ENCODE data around the gene LRRN3. TPM values are rescaled to one million over a fixed set of nuclear protein-coding genes. Genes with fewer than 3 reads are reported as not detected.

LRRN3 gene
- total RNA-seq, 1 experiment from 2014 or later, result not detected

GRCh38 chr7:111104710-111105109 lies 13.8 kb downstream of the LRRN3 start:
- H3K4me3 ChIP-seq (ENCODE audit: low read length), result no peak overlapping the region
- no peak overlapping the region for H3K4me2 ChIP-seq (ENCODE audit: low read length)
- H3K4me1 ChIP-seq (ENCODE audit: insufficient read depth, low read length), result peaks cover 20% of the 10 kb centered on the region
- H3K9me2 ChIP-seq (replicated peaks; ENCODE audit: low read length), result no peaks in the 10 kb centered on the region
- H3K36me3 ChIP-seq (ENCODE audit: low read depth, low read length), result no peaks in the 10 kb centered on the region
- TF ChIP-seq EZH2phosphoT487 (IDR thresholded peaks at IDR 0.05; ENCODE audit: borderline replicate concordance, low read length), result no peak
- TF ChIP-seq CTCF (conservative IDR thresholded peaks at IDR 0.05; ENCODE audit: low read depth, low read length), result no peak
- no peak for TF ChIP-seq EZH2 (IDR thresholded peaks at IDR 0.05; ENCODE audit: low read length, unreplicated experiment)
- no TSS peak for BruUV-seq (replicated peaks)
- no peaks in the 10 kb centered on the region for H4K20me1 ChIP-seq (ENCODE audit: low read length)
- no peak overlapping the region for H3K9ac ChIP-seq (ENCODE audit: low read length)
- H3K27me3 ChIP-seq (ENCODE audit: low read length), result no peaks in the 10 kb centered on the region
- no peak overlapping the region for H2AFZ ChIP-seq (ENCODE audit: low read length)
- ATAC-seq (no peak), DNase-seq (no peak)
- POLR2A ChIA-PET (ENCODE audit: unreplicated experiment), result no interaction called here
- intact Hi-C loops (cut with micrococcal nuclease), result no loop called here
- no peaks in the 10 kb centered on the region for H3K79me2 ChIP-seq (ENCODE audit: low read length)
- H3K27ac ChIP-seq (ENCODE audit: low read length), result no peak overlapping the region
- CTCF ChIA-PET, result no interaction called here
- no peaks in the 10 kb centered on the region for H3K9me3 ChIP-seq (ENCODE audit: low read length)
- H3F3A ChIP-seq (ENCODE audit: low read length, unreplicated experiment), result no peaks in the 10 kb centered on the region

- DNase-seq (no peak), ATAC-seq (no peak)
- intact Hi-C loops (cut with micrococcal nuclease), result no loop called here
- Histone ChIP-seq H3K9me2 (replicated peaks; ENCODE audit: low read length) (no peaks in the 10 kb centered on the region), H3K27ac (ENCODE audit: low read length) (no peak overlapping the region), H3K9me3 (ENCODE audit: low read length) (no peaks in the 10 kb centered on the region), H3K4me2 (ENCODE audit: low read length) (no peak overlapping the region), H3K4me1 (ENCODE audit: insufficient read depth, low read length) (peaks cover 20% of the 10 kb centered on the region), H3F3A (ENCODE audit: low read length, unreplicated experiment) (no peaks in the 10 kb centered on the region), H3K4me3 (ENCODE audit: low read length) (no peak overlapping the region), H4K20me1 (ENCODE audit: low read length) (no peaks in the 10 kb centered on the region), H3K36me3 (ENCODE audit: low read depth, low read length) (no peaks in the 10 kb centered on the region), H3K27me3 (ENCODE audit: low read length) (no peaks in the 10 kb centered on the region), H3K79me2 (ENCODE audit: low read length) (no peaks in the 10 kb centered on the region), H3K9ac (ENCODE audit: low read length) (no peak overlapping the region), H2AFZ (ENCODE audit: low read length) (no peak overlapping the region)
- BruUV-seq (replicated peaks), result no TSS peak
- ChIA-PET CTCF (no interaction called here), POLR2A (ENCODE audit: unreplicated experiment) (no interaction called here)
- no peak for TF ChIP-seq EZH2 (IDR thresholded peaks at IDR 0.05; ENCODE audit: low read length, unreplicated experiment)
These were observed 14.3 kb downstream of the LRRN3 start for GRCh38 chr7:111105269-111105668.

GRCh38 chr7:111107579-111107978 lies 16.7 kb downstream of the LRRN3 start:
- intact Hi-C loops (cut with micrococcal nuclease), result no loop called here
- CTCF ChIA-PET, result no interaction called here

More at GRCh38 chr7:111107579-111107978, 16.7 kb downstream of the LRRN3 start:
- ATAC-seq, result no peak
- POLR2A ChIA-PET (ENCODE audit: unreplicated experiment), result no interaction called here
- TF ChIP-seq EZH2 (IDR thresholded peaks at IDR 0.05; ENCODE audit: low read length, unreplicated experiment) (no peak), CTCF (conservative IDR thresholded peaks at IDR 0.05; ENCODE audit: low read depth, low read length) (no peak), EZH2phosphoT487 (IDR thresholded peaks at IDR 0.05; ENCODE audit: borderline replicate concordance, low read length) (no peak)
- Histone ChIP-seq H3K36me3 (ENCODE audit: low read depth, low read length) (no peaks in the 10 kb centered on the region), H3K9me3 (ENCODE audit: low read length) (no peaks in the 10 kb centered on the region), H3K9ac (ENCODE audit: low read length) (no peak overlapping the region), H3K4me1 (ENCODE audit: insufficient read depth, low read length) (peaks cover 20% of the 10 kb centered on the region), H3F3A (ENCODE audit: low read length, unreplicated experiment) (no peaks in the 10 kb centered on the region), H4K20me1 (ENCODE audit: low read length) (no peaks in the 10 kb centered on the region), H3K79me2 (ENCODE audit: low read length) (no peaks in the 10 kb centered on the region), H2AFZ (ENCODE audit: low read length) (no peak overlapping the region), H3K27me3 (ENCODE audit: low read length) (no peaks in the 10 kb centered on the region), H3K4me2 (ENCODE audit: low read length) (no peak overlapping the region), H3K27ac (ENCODE audit: low read length) (no peak overlapping the region), H3K4me3 (ENCODE audit: low read length) (no peak overlapping the region), H3K9me2 (replicated peaks; ENCODE audit: low read length) (no peaks in the 10 kb centered on the region)
- DNase-seq, result no peak
- no TSS peak for BruUV-seq (replicated peaks)

Measured in PC-3 (cell line).